NCI-H2029 (cell line): ENCODE results near the gene SLC5A3.

ENCODE experiments used
- DNase-seq: peaks from one replicate; lab custom pipeline; 2025; lab: John Stamatoyannopoulos, UW

Gene SLC5A3

DNA sequence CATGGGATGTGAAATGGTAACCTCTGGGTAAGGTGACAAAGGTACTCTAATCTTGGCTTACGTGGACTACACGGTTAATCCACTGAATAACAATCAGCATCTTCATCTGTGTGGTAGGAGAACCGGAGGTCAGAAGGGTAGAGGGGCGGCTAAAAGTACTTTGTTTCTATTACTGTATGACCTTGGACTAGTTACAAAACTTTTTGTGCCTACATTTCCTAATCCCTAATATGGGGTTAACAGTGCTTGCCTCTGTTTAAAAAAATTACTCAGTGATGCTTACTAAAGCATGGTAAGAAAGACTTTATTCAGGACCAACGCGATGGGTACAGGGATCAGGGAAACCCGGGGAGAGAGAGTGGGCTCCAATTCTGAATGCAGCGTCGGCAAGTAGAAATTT lies 1.7 kb upstream of the SLC5A3 start:
- DNase-seq, result no peak

DNA sequence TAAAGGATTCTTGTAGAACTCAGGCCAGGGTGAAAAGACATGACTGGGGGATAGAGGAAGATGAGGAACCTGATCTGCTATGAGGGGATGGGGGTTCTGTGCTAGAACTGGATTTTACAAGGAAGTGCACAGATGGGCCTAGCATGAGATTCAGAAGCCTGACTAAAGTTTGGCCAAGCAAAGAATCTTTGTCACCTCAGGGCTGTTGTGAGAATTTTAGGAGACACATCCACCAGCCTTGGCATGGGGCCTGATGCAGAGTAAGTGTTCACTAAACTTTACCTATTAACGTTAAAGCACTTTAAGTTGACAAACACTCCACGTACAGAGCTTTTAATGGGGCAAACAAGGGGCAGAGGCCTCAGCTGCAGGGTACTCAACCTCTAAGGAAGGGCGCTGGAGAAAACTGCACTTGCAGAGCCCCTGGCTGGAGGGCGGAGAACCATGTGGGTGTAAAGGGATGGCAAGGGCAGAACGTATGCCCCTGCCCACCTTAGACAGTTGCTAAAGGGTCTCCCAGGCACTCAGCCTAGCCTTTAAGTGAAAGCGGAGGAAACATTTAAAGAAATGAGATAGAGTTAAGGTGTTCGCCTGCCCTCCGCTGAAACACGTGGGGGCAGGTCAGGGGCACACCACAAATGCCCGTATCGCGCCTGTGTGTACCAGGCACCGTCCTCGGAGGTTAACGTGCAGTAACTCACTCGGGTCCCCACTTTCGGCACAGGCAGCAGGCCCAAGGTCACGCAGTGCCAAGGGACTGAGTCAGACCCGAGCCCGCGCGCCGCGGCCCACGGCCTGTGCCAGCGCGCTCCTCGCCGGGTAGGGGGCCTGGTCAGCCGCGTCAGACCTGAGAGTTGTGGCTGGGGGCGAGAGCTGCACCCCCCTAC lies 990 bp upstream of the SLC5A3 start:
- no peak for DNase-seq

DNA sequence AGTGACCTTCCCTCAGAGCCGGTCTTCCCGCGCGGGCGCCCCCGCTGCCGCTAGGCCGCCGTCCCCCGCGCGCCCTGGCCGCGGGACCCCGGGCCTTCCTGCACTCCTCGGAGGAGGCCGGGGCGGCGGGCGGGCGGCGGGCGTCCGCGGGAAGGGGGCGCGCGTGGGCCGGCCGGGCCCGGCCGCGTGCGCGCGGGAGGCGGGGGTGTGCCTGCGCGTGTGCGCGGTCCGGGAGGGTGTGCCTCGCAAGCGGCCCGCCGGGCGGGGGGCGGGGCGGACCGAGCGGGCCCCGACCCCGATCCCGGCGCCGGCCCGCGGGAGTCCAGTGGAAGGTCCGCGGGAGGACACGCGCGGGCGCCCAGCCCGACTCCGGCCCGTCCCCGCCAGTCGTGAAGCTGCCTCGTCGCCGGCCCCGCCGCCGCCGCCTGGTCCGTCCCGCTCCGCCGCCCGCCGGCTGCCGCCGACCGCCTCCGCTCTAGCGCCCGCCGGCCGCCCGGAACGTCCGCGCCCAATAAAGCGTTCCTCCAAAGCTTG lies 438 bp downstream of the SLC5A3 start:
- DNase-seq, result peak; percentile 18

DNA sequence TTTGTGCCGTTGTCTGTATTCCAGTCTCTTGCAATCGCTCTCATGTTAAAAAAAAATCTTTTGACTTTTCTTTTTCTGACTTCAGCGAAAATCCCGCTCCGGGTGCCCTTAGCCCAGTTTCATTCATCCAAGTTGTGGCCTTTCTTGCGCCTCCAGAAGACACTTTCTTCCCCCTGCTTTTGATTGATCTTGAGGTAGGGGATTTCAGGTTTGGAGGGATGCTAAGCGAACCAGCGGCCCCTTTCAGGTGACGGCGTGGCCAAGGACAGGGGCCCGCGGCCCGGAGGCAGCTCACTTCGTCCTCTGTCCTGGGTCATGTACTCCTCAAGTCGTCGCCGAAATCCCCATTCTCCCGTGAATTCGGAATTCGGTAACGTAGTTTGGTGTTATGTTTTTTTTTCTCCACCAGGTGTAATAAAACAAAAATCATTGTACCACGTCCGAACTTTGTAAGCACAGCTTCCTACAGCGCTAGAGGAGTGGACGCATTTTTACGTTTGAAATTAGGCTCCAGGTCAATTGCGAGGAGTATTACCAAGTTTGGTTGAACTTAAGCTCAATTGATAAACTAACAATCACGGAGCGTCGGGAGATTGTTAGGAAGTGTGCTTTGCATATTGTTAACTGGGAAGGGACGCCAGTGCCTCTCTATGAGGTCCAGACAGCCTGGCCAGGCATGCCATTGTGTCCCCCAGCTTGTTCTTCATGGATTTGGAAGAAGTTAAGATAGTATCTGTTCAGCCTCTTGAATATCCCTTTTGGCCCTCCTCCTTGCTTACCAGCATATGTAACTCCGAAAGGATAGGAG lies 1.1 kb downstream of the SLC5A3 start:
- DNase-seq, result no peak

DNA sequence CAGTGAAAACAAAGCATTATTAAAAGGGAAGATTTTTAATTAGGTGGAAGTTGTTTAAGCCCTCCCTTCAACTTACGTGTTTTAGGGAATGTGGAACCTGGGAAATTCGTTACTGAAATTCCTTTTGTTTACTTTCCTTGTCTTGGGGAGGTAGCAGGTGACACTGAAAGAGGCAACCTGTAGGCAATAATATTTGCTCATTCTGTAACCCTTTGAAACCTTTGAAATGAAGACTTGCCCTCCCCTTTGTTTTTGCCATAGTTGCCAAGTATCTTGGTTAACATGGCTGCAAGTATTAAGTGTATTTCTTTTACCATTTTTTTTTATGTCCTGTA lies 1.7 kb downstream of the SLC5A3 start:
- no peak for DNase-seq

DNA sequence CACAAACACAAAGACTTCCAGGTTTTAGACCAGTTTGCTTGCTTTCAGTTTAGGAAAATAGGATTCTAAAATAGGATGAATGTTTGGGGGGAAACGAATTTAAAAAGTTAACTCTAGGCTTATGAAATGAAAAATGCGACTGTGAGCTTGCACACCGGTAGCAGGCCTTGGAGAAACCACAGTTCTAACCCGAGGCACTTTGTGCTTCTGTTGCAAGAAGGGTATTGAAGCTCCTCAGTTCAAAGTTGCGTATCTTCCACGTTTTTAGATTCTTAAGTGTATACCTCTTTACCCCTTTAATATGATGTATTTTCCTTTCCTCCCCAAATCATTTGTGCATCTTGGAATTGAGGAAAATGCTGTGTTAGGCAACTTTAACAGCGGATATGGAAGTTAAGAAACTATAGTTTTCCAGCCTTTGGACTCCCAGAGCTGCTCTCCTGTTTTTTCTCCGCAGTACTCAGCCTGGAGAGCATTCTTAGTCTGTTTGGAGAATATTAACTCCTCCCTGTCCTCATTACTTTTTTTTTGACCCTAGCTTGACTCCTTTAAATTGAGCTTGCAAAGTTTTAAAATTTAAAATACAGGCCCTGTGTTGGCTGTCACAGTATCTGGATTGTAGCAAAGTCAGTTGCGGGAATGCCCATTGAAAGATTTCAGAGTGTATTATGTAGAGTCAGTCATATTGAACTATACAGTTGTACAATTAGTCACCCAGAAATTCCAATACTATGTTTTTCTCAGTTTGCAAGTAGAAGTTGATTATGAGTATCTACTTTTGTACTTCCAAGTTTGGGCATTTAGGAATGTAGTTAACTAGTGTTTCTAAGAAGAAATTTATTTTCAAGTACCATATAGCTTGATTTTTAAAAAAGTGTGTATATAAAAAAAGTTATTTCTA lies 2.6 kb downstream of the SLC5A3 start:
- DNase-seq, result no peak

DNA sequence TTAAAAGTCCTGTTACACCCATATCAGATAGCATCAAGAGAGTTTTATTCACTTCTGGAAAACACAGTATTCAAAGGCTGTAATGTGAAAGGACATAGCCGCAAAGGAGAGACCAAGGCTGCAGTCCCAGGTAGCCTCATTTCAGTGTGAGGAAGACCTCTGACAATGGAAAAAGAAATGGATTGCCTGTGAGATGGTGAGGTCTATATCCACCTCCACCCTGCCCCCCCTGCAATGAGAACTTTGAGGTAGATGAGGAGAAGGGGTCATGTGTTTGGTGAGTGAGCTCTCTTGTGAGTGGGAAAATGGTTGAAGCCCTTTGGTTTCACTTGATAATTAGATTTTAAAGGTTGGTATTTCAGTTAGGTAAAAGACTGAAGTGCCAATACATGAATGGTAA lies 3.5 kb downstream of the SLC5A3 start:
- DNase-seq, result no peak

DNA sequence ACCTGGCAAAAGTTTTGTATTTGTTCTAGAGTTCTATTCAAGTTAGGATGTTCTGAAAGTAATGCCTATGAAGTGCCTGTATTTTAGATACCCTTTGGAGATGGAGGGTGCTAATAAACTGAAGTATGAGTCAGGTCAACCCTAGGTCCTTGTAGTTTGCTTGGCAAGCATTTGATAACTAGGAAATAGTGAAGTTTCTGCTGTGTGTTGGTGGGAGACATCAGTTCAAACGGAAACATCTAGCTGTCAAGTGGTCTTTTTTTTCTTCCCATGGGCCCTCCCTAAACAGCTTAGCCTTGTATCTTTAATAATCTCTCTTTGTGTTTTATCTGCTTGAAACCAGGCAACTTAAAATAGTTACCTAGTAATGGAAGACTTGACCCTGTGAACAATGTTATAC lies 4.5 kb downstream of the SLC5A3 start:
- DNase-seq, result no peak

DNA sequence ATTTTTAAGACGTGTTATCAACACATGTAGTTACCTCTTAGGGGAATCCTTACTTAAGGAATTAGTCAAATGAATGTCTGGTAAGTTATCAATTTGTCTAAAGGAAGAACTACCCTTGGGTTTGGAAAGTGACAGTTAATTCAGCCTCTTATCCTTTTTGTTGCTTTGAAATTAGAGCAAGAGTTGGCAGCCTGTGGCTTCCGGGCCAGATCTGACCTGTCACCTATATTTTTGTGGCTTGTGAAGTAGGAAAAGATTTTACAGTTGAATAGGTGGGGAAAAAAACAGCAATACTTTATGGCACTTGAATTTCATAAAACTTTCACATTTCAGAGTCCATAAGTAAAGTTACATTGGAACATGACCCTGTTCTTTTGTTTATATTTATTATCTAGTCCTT lies 5.5 kb downstream of the SLC5A3 start:
- no peak for DNase-seq

DNA sequence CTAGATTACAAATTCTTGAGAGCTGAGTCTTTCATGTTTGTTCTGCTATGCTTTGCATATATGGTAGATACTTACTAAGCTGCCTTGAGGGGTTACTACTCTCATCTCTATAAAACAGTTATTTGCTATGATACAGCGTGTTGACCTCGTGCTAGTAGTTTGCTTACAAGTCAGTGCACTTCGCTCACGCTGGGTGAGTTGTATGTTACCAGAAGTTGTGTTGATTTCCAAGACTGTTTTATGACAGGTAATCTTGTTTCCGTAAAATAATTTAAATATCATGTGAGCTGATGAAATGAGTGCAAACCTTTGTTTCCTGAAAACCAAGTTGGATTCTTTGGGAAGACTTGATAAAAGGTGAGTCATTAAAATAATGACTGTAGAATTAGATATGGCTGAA lies 7.3 kb downstream of the SLC5A3 start:
- DNase-seq, result no peak

DNA sequence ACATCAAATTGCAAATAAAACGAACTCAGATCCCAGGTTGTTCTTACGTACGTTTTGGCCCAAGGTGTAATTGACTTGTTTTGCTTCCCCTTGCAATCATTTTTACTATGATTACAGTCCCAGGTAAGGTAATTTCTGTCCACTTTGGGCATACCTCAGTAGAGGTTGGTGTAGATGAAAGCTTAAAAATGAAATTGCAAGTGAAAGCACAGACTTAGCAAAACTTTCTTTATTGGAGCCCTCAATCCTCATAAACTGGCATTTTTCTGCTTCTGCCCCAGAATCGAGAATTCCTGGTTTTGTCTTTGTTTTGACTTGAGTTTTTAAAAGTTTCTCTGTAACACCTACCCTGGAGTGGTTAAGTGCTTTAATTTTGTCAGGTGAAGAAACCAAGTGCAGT lies 9.4 kb downstream of the SLC5A3 start:
- no peak for DNase-seq

DNA sequence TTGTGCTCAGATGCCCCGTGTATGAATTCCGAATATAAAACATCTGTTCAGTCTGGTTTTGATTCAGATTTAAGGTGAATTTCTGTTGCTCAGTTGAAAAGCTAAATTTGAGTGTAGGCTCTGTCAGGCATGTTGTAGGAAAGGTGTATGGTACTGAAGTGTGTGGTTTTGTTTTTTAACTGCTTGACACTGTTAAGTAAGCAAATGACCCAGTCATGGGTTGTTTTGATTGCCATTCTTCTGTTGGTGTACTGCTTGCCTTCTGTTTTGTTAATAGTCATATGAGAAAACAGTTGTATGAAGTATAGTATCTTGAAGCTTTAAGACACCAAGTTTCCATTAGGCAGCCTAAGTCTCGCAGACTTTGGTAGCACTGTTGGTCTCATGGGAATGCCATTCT lies 10.0 kb downstream of the SLC5A3 start:
- no peak for DNase-seq

DNA sequence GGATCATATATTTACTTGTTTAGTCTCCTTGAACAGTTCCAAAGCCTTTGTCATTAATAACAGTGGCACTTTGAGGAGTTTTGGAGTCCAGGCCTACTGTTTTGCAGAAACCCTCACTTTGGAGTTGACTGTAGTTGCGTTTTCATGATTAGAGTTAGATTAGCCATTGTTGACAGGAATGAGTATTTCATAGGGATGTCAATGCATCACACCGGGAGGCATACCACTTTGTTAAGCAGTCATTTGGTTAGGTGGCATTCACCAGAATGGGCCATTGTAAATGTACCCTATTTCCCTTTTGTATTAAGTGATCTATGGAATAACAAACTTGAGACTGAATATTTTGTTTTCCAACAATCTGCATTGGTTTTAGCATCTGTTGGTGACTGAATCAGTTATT lies 11.8 kb downstream of the SLC5A3 start:
- no peak for DNase-seq

DNA sequence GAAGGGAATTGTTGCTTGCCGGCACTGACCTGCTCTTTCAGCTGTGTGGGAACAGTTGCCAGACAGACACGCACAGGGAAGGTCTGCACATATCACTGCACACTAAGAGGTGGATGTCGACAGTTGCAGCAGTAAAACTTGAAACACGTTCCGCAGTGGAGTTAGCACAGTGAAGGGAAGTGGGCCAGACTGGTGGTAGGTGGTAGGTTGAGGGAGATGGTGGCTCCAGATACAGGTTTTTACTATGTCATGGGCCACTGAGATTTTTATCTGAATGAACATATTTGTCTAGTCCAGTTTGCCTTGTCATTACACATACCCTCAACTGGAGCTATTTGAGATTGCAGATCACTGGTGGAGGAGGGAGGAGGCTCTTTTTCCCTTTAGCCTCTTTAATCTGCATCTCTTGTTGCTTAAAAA lies 13.5 kb downstream of the SLC5A3 start:
- no peak for DNase-seq

DNA sequence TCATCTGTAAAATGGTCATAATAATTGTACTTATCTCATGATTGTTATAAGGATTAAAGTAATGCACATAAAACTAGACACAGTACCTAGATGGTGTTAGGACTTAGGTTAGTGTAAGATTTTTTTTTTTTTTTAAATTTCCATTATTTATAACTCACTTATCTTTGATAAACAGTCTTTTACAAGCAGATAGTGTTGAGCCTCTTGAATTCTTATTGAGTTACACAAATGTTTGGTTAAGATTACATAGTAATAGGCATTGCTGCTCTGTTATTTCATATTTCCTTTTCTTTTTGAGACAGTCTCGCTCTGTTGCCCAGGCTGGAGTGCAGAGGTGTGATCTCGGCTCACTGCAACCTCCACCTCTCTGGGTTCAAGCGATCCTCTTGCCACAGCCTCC lies 15.4 kb downstream of the SLC5A3 start:
- no peak for DNase-seq

DNA sequence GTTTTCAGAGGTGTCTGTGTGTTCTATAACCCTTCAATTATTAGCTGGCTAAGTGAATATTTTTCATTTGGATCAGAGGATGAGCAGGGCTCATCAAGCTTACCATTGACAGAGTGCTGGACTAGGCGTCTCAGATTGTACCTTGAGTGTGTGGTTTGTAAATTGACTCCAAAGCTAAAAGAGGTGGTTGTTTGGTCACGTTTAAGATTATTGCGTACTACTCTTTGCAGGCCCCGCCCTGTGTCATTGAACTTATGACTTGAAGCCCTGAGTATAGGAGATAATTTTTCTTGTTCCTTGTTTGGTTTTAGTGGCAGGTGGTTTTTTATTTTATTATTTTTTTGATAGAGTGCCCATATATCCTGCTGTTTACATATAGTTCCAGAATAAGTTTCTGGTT lies 17.7 kb downstream of the SLC5A3 start:
- DNase-seq, result peak; percentile 60

DNA sequence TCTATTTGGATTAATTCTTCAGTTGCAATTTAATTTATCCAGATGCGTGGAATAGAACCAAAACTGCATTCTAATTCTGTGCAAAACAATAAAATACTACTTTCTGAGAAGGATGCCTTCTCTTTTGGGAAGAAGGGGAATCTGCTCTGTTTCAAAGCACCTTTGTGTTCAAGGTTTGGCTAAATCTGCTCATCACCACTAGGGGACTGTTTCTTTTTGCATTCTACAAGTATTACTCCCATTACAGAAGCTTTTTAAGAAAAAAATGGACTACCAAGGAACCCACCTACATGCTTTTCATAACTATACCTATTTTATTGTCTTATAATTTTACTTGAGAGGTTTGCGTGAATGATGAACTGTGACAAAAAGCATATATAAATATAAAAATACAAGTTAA lies 18.2 kb downstream of the SLC5A3 start:
- DNase-seq, result no peak

DNA sequence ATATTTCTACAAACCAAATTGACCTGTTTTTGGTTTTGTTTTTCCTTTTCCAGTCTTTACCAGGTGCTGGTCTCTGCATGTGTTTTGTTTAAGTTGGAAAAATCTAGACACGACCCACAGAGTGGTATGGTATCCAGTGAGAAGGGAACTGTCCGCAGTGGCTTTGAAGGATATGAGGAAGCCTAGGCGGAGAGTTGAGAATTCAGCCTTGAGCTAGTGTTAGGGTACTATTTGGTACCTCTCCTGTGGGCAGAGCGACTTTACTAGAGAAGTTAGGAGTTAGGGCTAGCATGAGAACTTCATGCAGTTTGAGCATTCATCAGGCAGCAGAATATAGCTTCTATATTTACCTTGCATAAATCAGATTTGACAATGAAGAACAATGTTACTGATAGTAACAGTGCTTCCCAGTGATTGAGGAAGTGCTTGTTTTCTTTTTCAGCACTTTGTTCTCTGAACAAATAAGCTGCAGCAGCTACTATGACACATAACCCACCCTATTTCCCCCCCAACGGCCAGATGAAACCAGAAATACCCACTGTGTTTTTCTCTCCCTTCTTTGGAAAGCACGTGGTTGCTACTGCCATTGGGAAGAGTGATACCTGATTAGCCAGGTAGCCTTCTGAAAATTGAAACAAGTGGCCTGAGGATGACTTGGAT lies 19.0 kb downstream of the SLC5A3 start:
- peak; percentile 75 for DNase-seq

DNA sequence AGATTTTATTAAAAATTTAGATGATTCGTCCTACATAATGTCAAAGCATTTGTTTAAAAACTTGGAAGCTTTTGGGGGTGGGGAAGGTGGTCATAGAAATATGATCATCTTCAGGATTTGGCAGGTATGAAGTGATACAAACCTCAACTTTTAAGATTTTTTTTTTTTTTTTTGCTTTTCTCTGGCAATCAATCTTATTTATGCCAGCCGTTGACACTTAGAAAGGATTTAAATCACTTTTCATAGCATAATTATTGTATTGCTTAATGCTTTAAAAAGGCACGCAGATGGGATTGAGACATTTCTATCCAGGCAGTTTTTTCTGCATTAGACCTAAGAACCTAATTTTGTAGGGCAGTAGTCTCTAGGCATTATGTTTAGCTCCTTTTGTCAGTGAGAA lies 19.7 kb downstream of the SLC5A3 start:
- no peak for DNase-seq

DNA sequence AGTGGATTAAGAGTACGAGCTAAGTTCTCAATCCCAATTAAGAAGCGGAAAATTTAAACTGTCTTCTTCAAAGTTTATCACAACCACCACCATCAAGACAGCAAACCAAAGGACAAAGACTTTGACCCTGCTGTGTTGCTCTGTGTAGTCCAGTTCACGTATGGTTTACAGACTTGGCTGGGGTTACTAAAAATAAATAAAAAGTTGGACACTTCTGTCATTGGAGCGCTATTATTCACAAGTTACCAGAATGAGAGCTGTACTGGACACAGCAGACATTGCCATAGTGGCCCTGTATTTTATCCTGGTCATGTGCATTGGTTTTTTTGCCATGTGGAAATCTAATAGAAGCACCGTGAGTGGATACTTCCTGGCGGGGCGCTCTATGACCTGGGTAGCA lies 21.6 kb downstream of the SLC5A3 start:
- DNase-seq, result no peak

DNA sequence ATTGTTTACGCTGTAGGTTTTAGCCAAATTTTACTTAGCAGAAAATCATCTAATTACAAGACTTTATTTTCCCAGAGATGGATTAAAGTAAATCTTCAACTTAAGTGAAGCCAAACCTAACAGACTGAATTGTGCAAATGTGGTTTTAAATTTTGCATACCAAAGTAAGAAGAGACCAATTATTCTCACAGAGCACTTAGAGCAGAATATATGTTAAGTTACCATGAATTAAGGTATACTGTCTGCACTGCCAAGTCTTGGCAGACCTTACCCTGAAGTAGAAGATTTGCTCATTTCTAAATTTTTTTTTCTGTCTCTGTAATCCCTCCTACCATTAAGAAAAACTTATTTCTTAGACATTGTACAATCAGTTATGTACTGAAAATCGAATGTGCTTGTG lies 24.1 kb downstream of the SLC5A3 start:
- DNase-seq, result no peak

DNA sequence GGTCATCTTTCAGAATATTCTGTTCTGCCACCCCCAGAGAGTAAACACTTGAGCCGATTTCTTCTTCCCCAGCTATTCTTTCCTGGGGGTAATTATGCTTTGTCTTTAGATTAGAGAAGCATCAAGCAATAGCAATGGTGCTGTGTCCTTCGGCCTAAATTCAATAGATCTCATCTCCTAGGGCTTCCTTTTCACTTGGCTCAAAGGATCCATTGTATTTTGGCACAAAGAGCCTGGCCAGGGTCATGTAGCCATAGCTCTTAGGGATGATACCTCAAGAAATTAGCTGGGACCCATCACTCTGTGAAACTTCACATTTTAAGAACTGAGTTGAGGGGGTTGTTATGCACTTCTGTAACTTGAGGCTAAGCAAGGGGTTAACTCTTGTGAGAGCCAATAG lies 27.0 kb downstream of the SLC5A3 start:
- no peak for DNase-seq
